KMS-11 (cell line): ENCODE measurements around the gene MAPK4.
A peak's percentile ranks its signal among the peaks of the same experiment; 100 is the strongest.
"Not testable (repeated sequence)": the region's sequence is repeated elsewhere in the genome, so short reads cannot be mapped to it uniquely, and the experiment has no call there.

Experiments used
- H2AFZ ChIP-seq: fragments of 200-600 bp; sonication (generic); 2 replicates; pipeline ENCODE4 v1.6.1; 2016; ENCODE audit warnings: antibody characterized with exemption, mixed run types, low read depth
- H3K27ac ChIP-seq: fragments of 200-600 bp; sonication (generic); 2 replicates; pipeline ENCODE4 v1.6.1; 2016; ENCODE audit warnings: mild to moderate bottlenecking, mixed run types
- H3K27me3 ChIP-seq: fragments of 200-600 bp; sonication (generic); 2 replicates; pipeline ENCODE4 v1.6.1; 2017; ENCODE audit warnings: mild to moderate bottlenecking, low read depth, mixed run types, moderate library complexity; ENCODE audit not compliant: insufficient read depth
- H3K36me3 ChIP-seq: fragments of 200-600 bp; sonication (generic); 2 replicates; pipeline ENCODE4 v1.6.1; 2017; ENCODE audit warnings: mild to moderate bottlenecking, mixed run types; ENCODE audit not compliant: insufficient read depth
- H3K4me1 ChIP-seq: fragments of 200-600 bp; sonication (generic); 2 replicates; pipeline ENCODE4 v1.6.1; 2016; ENCODE audit warnings: mild to moderate bottlenecking, low read depth, mixed run types; ENCODE audit not compliant: poor library complexity, severe bottlenecking
- H3K4me2 ChIP-seq: fragments of 200-600 bp; sonication (generic); 2 replicates; pipeline ENCODE4 v1.7.0; 2016; ENCODE audit warnings: mild to moderate bottlenecking, mixed run types
- H3K4me3 ChIP-seq: fragments of 200-600 bp; sonication (generic); IDR thresholded peaks from 2 replicates; pipeline ENCODE4 v1.6.1; 2017; ENCODE audit warnings: low read depth, low read length, mixed read lengths; ENCODE audit not compliant: insufficient read depth
- H3K79me2 ChIP-seq: fragments of 200-600 bp; sonication (generic); 2 replicates; pipeline ENCODE4 v1.6.1; 2016; ENCODE audit warnings: low read depth, mixed run types; ENCODE audit not compliant: insufficient read depth
- H3K9ac ChIP-seq: fragments of 200-600 bp; sonication (generic); 2 replicates; pipeline ENCODE4 v1.6.1; 2016; ENCODE audit warnings: mild to moderate bottlenecking, mixed run types
- H4K20me1 ChIP-seq: fragments of 200-600 bp; sonication (generic); 2 replicates; pipeline ENCODE4 v1.6.1; 2016; ENCODE audit warnings: mild to moderate bottlenecking, mixed run types; ENCODE audit not compliant: insufficient read depth
- CTCF ChIP-seq: fragments of 200-600 bp; sonication (generic); conservative IDR thresholded peaks from 2 replicates; pipeline ENCODE4 v1.6.1; 2017; ENCODE audit warnings: low read depth, mild to moderate bottlenecking, antibody characterized with exemption, low read length, moderate library complexity, mixed read lengths

Gene MAPK4

DNA sequence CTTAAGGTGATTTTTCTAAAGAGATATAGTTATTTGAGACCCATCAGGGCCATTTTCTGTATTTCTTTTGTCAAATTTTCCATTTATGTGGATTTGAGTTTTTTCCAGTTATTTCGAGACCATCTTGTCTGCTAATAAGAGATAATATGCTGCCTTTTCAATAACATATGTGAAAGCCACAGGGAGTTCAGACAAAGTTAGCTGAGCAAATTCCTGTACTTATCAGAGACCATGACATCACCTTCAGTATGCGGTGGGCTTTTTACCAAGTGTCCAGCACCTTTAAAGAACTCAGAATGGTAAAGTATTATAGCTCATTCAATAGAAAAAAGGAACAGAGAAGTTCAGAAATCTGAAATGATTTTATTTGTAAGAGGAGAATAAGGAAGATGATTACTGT, 11.7 kb downstream of the MAPK4 start:
- H3K27ac ChIP-seq, result no peak overlapping the region
- no peaks in the 10 kb centered on the region for H3K79me2 ChIP-seq
- no peak overlapping the region for H3K9ac ChIP-seq
- no peaks in the 10 kb centered on the region for H4K20me1 ChIP-seq
- no peaks in the 10 kb centered on the region for H3K27me3 ChIP-seq
- H3K4me2 ChIP-seq, result no peak overlapping the region
- no peak overlapping the region for H3K4me3 ChIP-seq
- H2AFZ ChIP-seq, result no peak overlapping the region
- no peaks in the 10 kb centered on the region for H3K4me1 ChIP-seq
- H3K36me3 ChIP-seq, result no peaks in the 10 kb centered on the region
- no peak for TF ChIP-seq CTCF

- not testable (repeated sequence) for H3K27me3 ChIP-seq, H3K27ac ChIP-seq, H3K9ac ChIP-seq, H4K20me1 ChIP-seq, H3K4me1 ChIP-seq, H3K4me3 ChIP-seq, H3K79me2 ChIP-seq, H2AFZ ChIP-seq, H3K4me2 ChIP-seq, H3K36me3 ChIP-seq
Observed at GRCh38 chr18:50573196-50573595, 13.3 kb downstream of the MAPK4 start.

- Histone ChIP-seq H4K20me1 (no peaks in the 10 kb centered on the region), H3K4me1 (no peaks in the 10 kb centered on the region), H3K27ac (no peak overlapping the region), H3K4me3 (no peak overlapping the region), H2AFZ (no peak overlapping the region), H3K9ac (no peak overlapping the region), H3K79me2 (no peaks in the 10 kb centered on the region), H3K36me3 (no peaks in the 10 kb centered on the region), H3K4me2 (no peak overlapping the region), H3K27me3 (no peaks in the 10 kb centered on the region)
- TF ChIP-seq CTCF, result peak; percentile 41
Observed at GRCh38 chr18:50573679-50574078, 13.8 kb downstream of the MAPK4 start.

- Histone ChIP-seq H3K4me1 (no peaks in the 10 kb centered on the region), H3K4me3 (no peak overlapping the region), H3K36me3 (no peaks in the 10 kb centered on the region), H3K27me3 (no peaks in the 10 kb centered on the region), H4K20me1 (no peaks in the 10 kb centered on the region), H3K79me2 (no peaks in the 10 kb centered on the region), H2AFZ (no peak overlapping the region), H3K4me2 (no peak overlapping the region), H3K27ac (no peak overlapping the region), H3K9ac (no peak overlapping the region)
- TF ChIP-seq CTCF, result no peak
Observed at GRCh38 chr18:50578030-50578429, 18.1 kb downstream of the MAPK4 start.

- Histone ChIP-seq H3K4me1 (no peaks in the 10 kb centered on the region), H3K9ac (no peak overlapping the region), H3K36me3 (no peaks in the 10 kb centered on the region), H4K20me1 (no peaks in the 10 kb centered on the region), H3K4me3 (no peak overlapping the region), H2AFZ (no peak overlapping the region), H3K4me2 (no peak overlapping the region), H3K27ac (no peak overlapping the region), H3K79me2 (no peaks in the 10 kb centered on the region), H3K27me3 (no peaks in the 10 kb centered on the region)
- no peak for TF ChIP-seq CTCF
Observed at GRCh38 chr18:50578651-50579050, 18.8 kb downstream of the MAPK4 start.
